K562 (cell line): Measurements from ENCODE around the gene SLC25A45. TPM values are rescaled to one million over a fixed set of nuclear protein-coding genes. Genes with fewer than 3 reads are reported as not detected.

Experiments
- CBX1 ChIP-seq: sonication (generic); IDR thresholded peaks from 2 replicates; pipeline ENCODE4 v1.6.1; 2016; ENCODE audit warnings: antibody characterized with exemption, low read depth, mild to moderate bottlenecking
- CEBPG ChIP-seq, 3 experiments: fragments of 200-800 bp in 1 of 3; sonication (Bioruptor generic) in 1 of 3; sonication (generic) in 1 of 3; formaldehyde crosslinking in 1 of 3; IDR thresholded peaks in 2 of 3; conservative IDR thresholded peaks in 1 of 3; 2 replicates each; pipeline versions ENCODE4 v1.6.1 to v1.8.0; 2016 to 2022; ENCODE audit warnings: missing compliant biosample characterization in 2 of 3, missing genetic modification characterization in 2 of 3, mild to moderate bottlenecking in 1 of 3, missing genetic modification reagents in 1 of 3
- DPF2 ChIP-seq: fragments of 450-650 bp; IDR thresholded peaks from 2 replicates; pipeline ENCODE4 v1.6.1; 2016
- EP300 ChIP-seq: IDR thresholded peaks from 2 replicates; pipeline ENCODE4 v1.6.1; 2012; ENCODE audit warnings: low read length, improper control_type of control experiment
- FOXP1 ChIP-seq: sonication (generic); formaldehyde crosslinking; IDR thresholded peaks from 2 replicates; pipeline ENCODE4 v1.8.0; 2022; ENCODE audit warnings: mild to moderate bottlenecking, missing genetic modification reagents
- KAT8 ChIP-seq: fragments of 450-650 bp; IDR thresholded peaks from 2 replicates; pipeline ENCODE4 v1.6.1; 2016; ENCODE audit warnings: low read depth, mild to moderate bottlenecking
- L3MBTL2 ChIP-seq: fragments of 450-650 bp; IDR thresholded peaks from 2 replicates; pipeline ENCODE4 v1.6.1; 2016; ENCODE audit warnings: mild to moderate bottlenecking, moderate library complexity
- LEF1 ChIP-seq: fragments of 450-650 bp; IDR thresholded peaks from 2 replicates; pipeline ENCODE4 v1.6.1; 2016; ENCODE audit warnings: mild to moderate bottlenecking
- MYNN ChIP-seq, 2 experiments: sonication (generic); formaldehyde crosslinking in 1 of 2; IDR thresholded peaks; 2 replicates each; pipeline versions ENCODE4 v1.5.0 to v1.6.1; 2016 to 2020; ENCODE audit warnings: antibody characterized with exemption in 1 of 2, missing genetic modification reagents in 1 of 2
- RERE ChIP-seq: sonication (generic); formaldehyde crosslinking; IDR thresholded peaks from 2 replicates; pipeline ENCODE4 v1.8.0; 2023; ENCODE audit warnings: missing genetic modification reagents, mild to moderate bottlenecking, borderline replicate concordance
- RFX1 ChIP-seq: fragments of 450-650 bp; IDR thresholded peaks from 2 replicates; pipeline ENCODE4 v1.6.1; 2016; ENCODE audit warnings: mild to moderate bottlenecking, moderate library complexity
- TAF1 ChIP-seq: IDR thresholded peaks from 2 replicates; pipeline ENCODE4 v1.6.1; 2011; ENCODE audit warnings: mild to moderate bottlenecking, low read length, moderate library complexity; ENCODE audit not compliant: insufficient read depth, control insufficient read depth, severe bottlenecking; ENCODE audit errors: extremely low read depth
- TFAP4 ChIP-seq: sonication (generic); formaldehyde crosslinking; IDR thresholded peaks from 2 replicates; pipeline ENCODE4 v1.8.0; 2022; ENCODE audit warnings: missing genetic modification reagents, mild to moderate bottlenecking, moderate library complexity, borderline replicate concordance
- THRB ChIP-seq: fragments of 450-650 bp; formaldehyde crosslinking; conservative IDR thresholded peaks from 2 replicates; pipeline ENCODE4 v1.4.0; 2022; ENCODE audit warnings: mild to moderate bottlenecking, missing genetic modification characterization
- ZNF277 ChIP-seq: fragments of 250-450 bp; sonication (Bioruptor Pico); IDR thresholded peaks from 2 replicates; pipeline ENCODE4 v1.8.0; 2022; ENCODE audit warnings: inconsistent platforms, mild to moderate bottlenecking, moderate library complexity, borderline replicate concordance
- ZNF561 ChIP-seq: fragments of 450-650 bp; formaldehyde crosslinking; conservative IDR thresholded peaks from 2 replicates; pipeline ENCODE4 v1.4.0; 2020; ENCODE audit warnings: mild to moderate bottlenecking, moderate library complexity
- polyA plus RNA-seq, 8 experiments: library from polyadenylated mRNA; depleted of rRNA in 4 of 8; stranded (reverse) in 5 of 8; unstranded in 3 of 8; fragments of >200 nt; fragmentation: Nextera tagmentation in 2 of 8; fragmentation: Illumina TruSeq in 1 of 8; extraction: Ambion mirVana in 2 of 8; extraction: Trizol in 1 of 8; gene quantifications; 2 replicates each; pipeline versions ENCODE4 v1.2.1 to v1.2.3, GENCODE V29; 2011 to 2014; ENCODE audit warnings: inconsistent platforms in 1 of 8, missing spikeins in 1 of 8
- total RNA-seq, 7 experiments: library from RNA; depleted of rRNA in 6 of 7; stranded (reverse); fragments of >200 nt in 6 of 7; fragmentation: Illumina TruSeq in 2 of 7; extraction: Trizol in 2 of 7; gene quantifications; 2 replicates each; pipeline versions ENCODE4 v1.2.1 to v1.2.3, GENCODE V29; 2011 to 2021; ENCODE audit warnings: low replicate concordance in 1 of 7

The SLC25A45 gene
- total and polyA plus RNA-seq, 9 of the 15 experiments (the other 6 are each of a cell fraction or from before 2014, with no cell fraction given): 0.15 to 2.3 (median 0.68) TPM

GRCh38 chr11:65419772-65420481, 37.5 kb upstream of the SLC25A45 start (continued):
- TF ChIP-seq MYNN (IDR thresholded peaks at IDR 0.05): peak; percentile 78
- no peak for TF ChIP-seq MYNN (CRISPR knock-in tag; IDR thresholded peaks at IDR 0.05)
- no peak for TF ChIP-seq FOXP1
- no peak for TF ChIP-seq CEBPG (CRISPR knock-in tag; IDR thresholded peaks at IDR 0.05)
- no peak for TF ChIP-seq CEBPG (tag; conservative IDR thresholded peaks at IDR 0.05 in 1 of 2, IDR thresholded peaks at IDR 0.05 in 1 of 2)
- TF ChIP-seq THRB (CRISPR knock-in tag): 0 out of 2 replicates have a peak, but pooled peaks have one; percentile 25
- TF ChIP-seq KAT8: no peak
- peak; percentile 24; the same call in 1 of the 2 replicates for TF ChIP-seq LEF1
- no peak for TF ChIP-seq L3MBTL2
- no peak for TF ChIP-seq ZNF277 (CRISPR knock-in tag)
- TF ChIP-seq RFX1: no peak
- TF ChIP-seq EP300: peak; percentile 61; the same call in 1 of the 2 replicates
- peak; percentile 74; the same call in 1 of the 2 replicates for TF ChIP-seq TFAP4 (CRISPR knock-in tag)
- TF ChIP-seq DPF2: peak; percentile 29; the same call in 1 of the 2 replicates
- peak; percentile 55 for TF ChIP-seq TAF1
- TF ChIP-seq ZNF561 (CRISPR knock-in tag): no peak
- peak; percentile 23; the same call in 1 of the 2 replicates for TF ChIP-seq CBX1
- TF ChIP-seq RERE: no peak
